ENCODE data around the gene PLEKHN1.
A peak's percentile ranks its signal among the peaks of the same experiment; 100 is the strongest.

Gene PLEKHN1

DNA sequence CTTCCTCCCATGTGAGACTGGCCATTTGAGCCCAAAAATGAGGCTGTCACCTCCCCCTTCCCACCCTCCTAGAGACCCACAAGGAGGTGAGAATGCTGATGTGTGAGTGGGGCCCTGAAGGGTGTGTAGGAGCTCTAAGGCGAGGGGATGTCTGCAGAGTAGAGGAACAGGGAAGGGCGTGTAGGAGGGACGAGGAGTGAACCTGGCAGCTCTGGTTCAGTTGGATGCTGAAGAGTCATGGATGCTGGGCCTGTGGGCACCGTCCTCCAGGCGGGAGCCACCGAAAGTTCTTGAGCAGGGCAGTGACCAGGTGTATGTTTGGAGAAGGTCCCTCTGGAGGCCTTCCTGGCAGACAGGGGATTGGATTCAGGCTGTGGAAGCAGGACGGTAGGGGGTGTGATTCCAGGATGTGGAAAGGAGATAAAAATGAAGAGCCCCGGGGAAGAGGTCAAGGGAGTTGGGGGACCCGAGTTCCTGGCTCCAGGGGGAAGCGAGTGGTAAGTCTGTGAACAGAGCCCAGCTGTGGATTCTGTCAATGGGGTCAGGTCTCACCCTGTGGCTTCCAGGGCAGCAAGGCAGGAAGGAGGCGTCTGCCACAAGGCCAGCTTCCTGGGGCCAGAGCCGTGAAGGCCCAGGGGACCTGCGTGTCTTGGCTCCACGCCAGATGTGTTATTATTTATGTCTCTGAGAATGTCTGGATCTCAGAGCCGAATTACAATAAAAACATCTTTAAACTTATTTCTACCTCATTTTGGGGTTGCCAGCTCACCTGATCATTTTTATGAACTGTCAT, 34.7 kb upstream of the PLEKHN1 start:
- TF ChIP-seq CTCF (IDR thresholded peaks at IDR 0.05; ENCODE audit: insufficient read depth, low read depth, low read length, missing control alignments), result no peak
- no peak overlapping the region for H3K4me3 ChIP-seq (ENCODE audit: low read length)
- no peak for DNase-seq (ENCODE audit: low read depth)

- DNase-seq (ENCODE audit: low read depth), result no peak
- H3K4me3 ChIP-seq (ENCODE audit: low read length), result no peak overlapping the region
Observed at GRCh38 chr1:932173-932510, 34.1 kb upstream of the PLEKHN1 start.

GRCh38 chr1:932776-933602, 33.3 kb upstream of the PLEKHN1 start:
- H3K4me3 ChIP-seq (ENCODE audit: low read length), result no peak overlapping the region

More at GRCh38 chr1:932173-932510, 34.1 kb upstream of the PLEKHN1 start:
- TF ChIP-seq CTCF (IDR thresholded peaks at IDR 0.05; ENCODE audit: insufficient read depth, low read depth, low read length, missing control alignments), result no peak

DNA sequence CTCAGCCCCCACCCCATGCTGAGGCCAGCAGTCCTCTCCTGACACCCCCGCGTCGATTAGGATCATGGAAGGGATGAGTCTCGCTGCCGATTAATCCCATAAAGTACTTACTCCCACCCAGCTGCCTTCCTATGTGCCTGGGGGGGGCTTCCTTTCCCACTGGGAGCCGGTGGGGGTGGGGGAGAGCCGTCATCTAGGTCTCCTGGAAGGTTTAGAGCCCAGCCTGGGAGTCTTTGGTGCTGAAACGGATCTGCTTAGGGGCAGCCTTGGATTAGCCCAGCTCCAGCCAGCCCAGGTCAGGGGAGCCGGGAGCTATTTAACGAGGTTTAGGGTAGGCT, 32.7 kb upstream of the PLEKHN1 start:
- H3K4me3 ChIP-seq (ENCODE audit: low read length), result no peak overlapping the region
- no peak for TF ChIP-seq CTCF (IDR thresholded peaks at IDR 0.05; ENCODE audit: insufficient read depth, low read depth, low read length, missing control alignments)
- no peak for DNase-seq (ENCODE audit: low read depth)

More at GRCh38 chr1:932776-933602, 33.3 kb upstream of the PLEKHN1 start:
- no peak for TF ChIP-seq CTCF (IDR thresholded peaks at IDR 0.05; ENCODE audit: insufficient read depth, low read depth, low read length, missing control alignments)
- peak; percentile 57 for DNase-seq (ENCODE audit: low read depth)

GRCh38 chr1:934991-935750, 31.1 kb upstream of the PLEKHN1 start:
- H3K4me3 ChIP-seq (ENCODE audit: low read length), result no peak overlapping the region
- DNase-seq (ENCODE audit: low read depth), result no peak
- TF ChIP-seq CTCF (IDR thresholded peaks at IDR 0.05; ENCODE audit: insufficient read depth, low read depth, low read length, missing control alignments), result no peak

- no peak for DNase-seq (ENCODE audit: low read depth)
- H3K4me3 ChIP-seq (ENCODE audit: low read length), result no peak overlapping the region
- no peak for TF ChIP-seq CTCF (IDR thresholded peaks at IDR 0.05; ENCODE audit: insufficient read depth, low read depth, low read length, missing control alignments)
Observed at GRCh38 chr1:935751-936231, 30.5 kb upstream of the PLEKHN1 start.
